Bronchial epithelial cell (primary cell): ENCODE data around the gene HMCN2. TPM values are rescaled to one million over a fixed set of nuclear protein-coding genes. Genes with fewer than 3 reads are reported as not detected.
A peak's percentile ranks its signal among the peaks of the same experiment; 100 is the strongest.

Experiments used
- DNase-seq: peaks from one replicate; pipeline ENCODE4 v3.0.0-alpha.2; 2010; ENCODE audit warnings: low read depth
- FAIRE-seq: peaks from 2 replicates; lab custom pipeline; 2011; peaks lifted over from hg19 to GRCh38; lab: Jason Lieb, UNC
- H3K27me3 ChIP-seq: 2 replicates; pipeline ENCODE4 v1.5.1; 2011; ENCODE audit warnings: low read length; ENCODE audit not compliant: control insufficient read depth, insufficient read depth
- H3K36me3 ChIP-seq: 2 replicates; pipeline ENCODE4 v1.5.1; 2011; ENCODE audit warnings: low read length; ENCODE audit not compliant: control insufficient read depth, insufficient read depth
- H3K4me3 ChIP-seq: 2 replicates; pipeline ENCODE4 v1.5.1; 2011; ENCODE audit warnings: mild to moderate bottlenecking, low read depth, low read length, control low read depth
- CTCF ChIP-seq: IDR thresholded peaks from 2 replicates; pipeline ENCODE4 v1.5.1; 2011; ENCODE audit warnings: mild to moderate bottlenecking, moderate library complexity, low read length, control low read depth, inconsistent platforms; ENCODE audit not compliant: insufficient read depth, severe bottlenecking
- total RNA-seq: library from RNA; depleted of rRNA; stranded (reverse); fragments of >200 nt; gene quantifications from 2 replicates; pipeline ENCODE4 v1.2.1, GENCODE V29; 2014

Gene HMCN2
- total RNA-seq, 1 donor from 2014 or later = under 0.01 TPM

GRCh38 chr9:130298662-130299279 is 33.2 kb downstream of the HMCN2 start:
- DNase-seq (no peak), FAIRE-seq (no peak)
- Histone ChIP-seq H3K36me3 (no peaks in the 10 kb centered on the region), H3K27me3 (peaks cover 1% of the 10 kb centered on the region), H3K4me3 (no peak overlapping the region)
- TF ChIP-seq CTCF = no peak

GRCh38 chr9:130299785-130300615 is 34.4 kb downstream of the HMCN2 start:
- DNase-seq (no peak), FAIRE-seq (peak; percentile 86)
- Histone ChIP-seq H3K36me3 (no peaks in the 10 kb centered on the region), H3K27me3 (peaks cover 5% of the 10 kb centered on the region), H3K4me3 (no peak overlapping the region)
- no peak for TF ChIP-seq CTCF

- H3K36me3 ChIP-seq = no peaks in the 10 kb centered on the region
- DNase-seq (no peak), FAIRE-seq (no peak)
- TF ChIP-seq CTCF = no peak
- no peak overlapping the region for H3K4me3 ChIP-seq
- H3K27me3 ChIP-seq = peaks cover 3% of the 10 kb centered on the region
Observed at GRCh38 chr9:130300739-130301138, 35.2 kb downstream of the HMCN2 start.

- no peak for FAIRE-seq
Observed at GRCh38 chr9:130301483-130302286, 36.1 kb downstream of the HMCN2 start.

More at GRCh38 chr9:130301483-130302286, 36.1 kb downstream of the HMCN2 start:
- Histone ChIP-seq H3K4me3 (no peak overlapping the region), H3K27me3 (peaks cover 3% of the 10 kb centered on the region), H3K36me3 (no peaks in the 10 kb centered on the region)
- DNase-seq = no peak
- no peak for TF ChIP-seq CTCF
